Neural crest cell (in vitro differentiated cells): ENCODE results near the gene CDKAL1. TPM values are rescaled to one million over a fixed set of nuclear protein-coding genes. Genes with fewer than 3 reads are reported as not detected.

ENCODE experiments used
- DNase-seq: peaks from one replicate; pipeline ENCODE4 v3.0.0; 2021; ENCODE audit warnings: low read depth, mixed read lengths, low spot score
- H3K27ac Mint-ChIP-seq: one replicate; pipeline ENCODE4 v1.8.0; 2021; ENCODE audit warnings: mild to moderate bottlenecking, mixed read lengths; ENCODE audit not compliant: unreplicated experiment
- H3K27me3 Mint-ChIP-seq: 2 replicates; pipeline ENCODE4 v1.8.0; 2021; ENCODE audit warnings: low read depth, mild to moderate bottlenecking, mixed read lengths
- H3K36me3 Mint-ChIP-seq: 2 replicates; pipeline ENCODE4 v1.8.0; 2021; ENCODE audit warnings: low read depth, mild to moderate bottlenecking, mixed read lengths
- H3K4me1 Mint-ChIP-seq: 2 replicates; pipeline ENCODE4 v1.8.0; 2021; ENCODE audit warnings: mixed read lengths
- H3K4me3 Mint-ChIP-seq: one replicate; pipeline ENCODE4 v1.8.0; 2021; ENCODE audit warnings: mild to moderate bottlenecking, mixed read lengths
- H3K9me3 Mint-ChIP-seq: 2 replicates; pipeline ENCODE4 v1.8.0; 2021; ENCODE audit warnings: mixed read lengths
- total RNA-seq: library from RNA; stranded (reverse); gene quantifications from 2 replicates; pipeline ENCODE4 v1.2.1, GENCODE V29; 2021
- TF ChIP-seq, protein P1 (sequence below): fragments of 200-600 bp; sonication (generic); conservative IDR thresholded peaks from 2 replicates; pipeline ENCODE4 v1.5.0; 2021; ENCODE audit warnings: antibody characterized with exemption, mild to moderate bottlenecking

CDKAL1 gene
- total RNA-seq, 1 donor from 2014 or later: 25.4 TPM

DNA sequence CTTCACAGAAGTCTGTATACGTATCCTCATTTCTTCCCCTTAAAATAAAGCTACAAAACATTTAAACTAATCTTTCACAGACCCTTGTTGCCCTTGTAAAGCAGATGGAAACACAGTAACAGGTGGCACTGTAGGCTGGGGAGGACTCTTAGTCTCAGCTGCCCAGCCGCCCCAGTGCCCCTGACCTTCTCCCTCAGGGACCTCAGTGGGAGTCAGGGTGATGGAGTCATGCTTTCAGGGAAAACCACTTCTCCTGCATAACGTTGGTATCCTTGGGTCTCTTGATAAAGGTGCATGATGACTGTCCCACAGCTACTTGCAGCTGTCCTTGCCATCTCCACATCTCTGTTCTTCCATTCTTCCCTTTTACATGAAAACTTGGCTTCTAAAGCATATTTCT is 198.6 kb downstream of the CDKAL1 start:
- Mint-ChIP-seq H3K27me3 (no peaks in the 10 kb centered on the region), H3K4me3 (no peak overlapping the region), H3K4me1 (no peaks in the 10 kb centered on the region), H3K9me3 (no peaks in the 10 kb centered on the region), H3K27ac (no peak overlapping the region), H3K36me3 (peaks cover 4% of the 10 kb centered on the region)
- TF ChIP-seq, protein P1, sequence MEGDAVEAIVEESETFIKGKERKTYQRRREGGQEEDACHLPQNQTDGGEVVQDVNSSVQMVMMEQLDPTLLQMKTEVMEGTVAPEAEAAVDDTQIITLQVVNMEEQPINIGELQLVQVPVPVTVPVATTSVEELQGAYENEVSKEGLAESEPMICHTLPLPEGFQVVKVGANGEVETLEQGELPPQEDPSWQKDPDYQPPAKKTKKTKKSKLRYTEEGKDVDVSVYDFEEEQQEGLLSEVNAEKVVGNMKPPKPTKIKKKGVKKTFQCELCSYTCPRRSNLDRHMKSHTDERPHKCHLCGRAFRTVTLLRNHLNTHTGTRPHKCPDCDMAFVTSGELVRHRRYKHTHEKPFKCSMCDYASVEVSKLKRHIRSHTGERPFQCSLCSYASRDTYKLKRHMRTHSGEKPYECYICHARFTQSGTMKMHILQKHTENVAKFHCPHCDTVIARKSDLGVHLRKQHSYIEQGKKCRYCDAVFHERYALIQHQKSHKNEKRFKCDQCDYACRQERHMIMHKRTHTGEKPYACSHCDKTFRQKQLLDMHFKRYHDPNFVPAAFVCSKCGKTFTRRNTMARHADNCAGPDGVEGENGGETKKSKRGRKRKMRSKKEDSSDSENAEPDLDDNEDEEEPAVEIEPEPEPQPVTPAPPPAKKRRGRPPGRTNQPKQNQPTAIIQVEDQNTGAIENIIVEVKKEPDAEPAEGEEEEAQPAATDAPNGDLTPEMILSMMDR: no peak
- DNase-seq: no peak

DNA sequence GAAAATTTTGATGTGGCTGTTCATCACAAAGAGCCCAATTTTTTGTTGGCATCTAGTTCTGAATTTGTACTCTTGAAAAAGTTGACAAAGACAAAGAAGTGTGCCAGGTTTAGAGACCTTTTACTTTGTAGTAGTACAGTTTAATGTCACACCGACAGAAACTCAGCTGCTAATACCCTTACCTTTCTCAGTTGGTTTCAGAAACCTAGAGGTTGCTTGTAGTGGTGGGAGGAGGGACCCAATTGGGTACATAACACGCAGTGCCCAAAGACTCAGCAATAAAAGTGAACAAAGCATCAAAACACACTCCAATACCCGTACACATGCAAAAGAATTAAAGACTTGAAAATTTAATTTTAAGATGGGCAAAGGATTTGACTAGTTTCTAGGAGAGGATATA is 203.7 kb downstream of the CDKAL1 start:
- no peak overlapping the region for H3K27ac Mint-ChIP-seq

GRCh38 chr6:20740088-20740487 is 205.8 kb downstream of the CDKAL1 start:
- Mint-ChIP-seq H3K4me1 (no peaks in the 10 kb centered on the region), H3K9me3 (peaks cover 9% of the 10 kb centered on the region), H3K27me3 (no peaks in the 10 kb centered on the region), H3K4me3 (no peak overlapping the region), H3K27ac (no peak overlapping the region), H3K36me3 (peaks cover 14% of the 10 kb centered on the region)
- TF ChIP-seq, protein P1: no peak
- DNase-seq: no peak

More for the DNA sequence above, 203.7 kb downstream of the CDKAL1 start:
- DNase-seq: no peak
- no peaks in the 10 kb centered on the region for H3K4me1 Mint-ChIP-seq
- peaks cover 14% of the 10 kb centered on the region for H3K36me3 Mint-ChIP-seq
- no peak overlapping the region for H3K4me3 Mint-ChIP-seq
- H3K9me3 Mint-ChIP-seq: peaks cover 9% of the 10 kb centered on the region
- no peaks in the 10 kb centered on the region for H3K27me3 Mint-ChIP-seq
- TF ChIP-seq, protein P1: no peak

GRCh38 chr6:20740727-20741126 is 206.5 kb downstream of the CDKAL1 start:
- Mint-ChIP-seq H3K9me3 (peaks cover 9% of the 10 kb centered on the region), H3K36me3 (peaks cover 14% of the 10 kb centered on the region), H3K4me1 (no peaks in the 10 kb centered on the region), H3K27me3 (no peaks in the 10 kb centered on the region), H3K27ac (no peak overlapping the region), H3K4me3 (no peak overlapping the region)
- DNase-seq: no peak
- TF ChIP-seq, protein P1: no peak

GRCh38 chr6:20741490-20741889 is 207.2 kb downstream of the CDKAL1 start:
- TF ChIP-seq, protein P1: no peak
- no peak for DNase-seq
- Mint-ChIP-seq H3K27ac (no peak overlapping the region), H3K4me3 (no peak overlapping the region), H3K9me3 (peaks cover 9% of the 10 kb centered on the region), H3K36me3 (peaks cover 14% of the 10 kb centered on the region), H3K4me1 (no peaks in the 10 kb centered on the region), H3K27me3 (no peaks in the 10 kb centered on the region)
